Measurements from ENCODE around the gene INO80C.

Gene INO80C

GRCh38 chr18:35430721-35431373 is 66.9 kb downstream of the INO80C start:
- no peak for DNase-seq (ENCODE audit: low read depth)

GRCh38 chr18:35426786-35427185 is 71.0 kb downstream of the INO80C start:
- no peak for DNase-seq (ENCODE audit: low read depth)

GRCh38 chr18:35424356-35424755 is 73.4 kb downstream of the INO80C start:
- DNase-seq (ENCODE audit: low read depth) = no peak

- DNase-seq (ENCODE audit: low read depth) = no peak
These were observed 75.5 kb downstream of the INO80C start for GRCh38 chr18:35422237-35422636.

- DNase-seq (ENCODE audit: low read depth) = no peak
These were observed 79.2 kb downstream of the INO80C start for GRCh38 chr18:35418610-35419009.

Data from ELR (cell line).